Measurements from ENCODE around the gene SOX6. TPM values are rescaled to one million over a fixed set of nuclear protein-coding genes. Genes with fewer than 3 reads are reported as not detected.
A peak's percentile ranks its signal among the peaks of the same experiment; 100 is the strongest.

The SOX6 gene
- total RNA-seq, 1 donor from 2014 or later, result 8.3 TPM

GRCh38 chr11:16226245-16226644 lies 130.1 kb downstream of the SOX6 start:
- Histone ChIP-seq H3K36me3 (no peaks in the 10 kb centered on the region), H3K4me3 (no peak overlapping the region), H3K27ac (no peak overlapping the region), H3K4me1 (peaks cover 5% of the 10 kb centered on the region), H3K27me3 (no peaks in the 10 kb centered on the region), H3K9me3 (no peaks in the 10 kb centered on the region)
- no peak for TF ChIP-seq CTCF (IDR thresholded peaks at IDR 0.05)
- ATAC-seq (peak; percentile 59), DNase-seq (peak; percentile 56)
- intact Hi-C loops (cut with DNase I), result no loop called here

- Histone ChIP-seq H3K4me1 (peaks cover 5% of the 10 kb centered on the region), H3K4me3 (no peak overlapping the region), H3K27me3 (no peaks in the 10 kb centered on the region), H3K9me3 (no peaks in the 10 kb centered on the region), H3K27ac (no peak overlapping the region), H3K36me3 (no peaks in the 10 kb centered on the region)
- DNase-seq (no peak), ATAC-seq (no peak)
- intact Hi-C loops (cut with DNase I), result no loop called here
- TF ChIP-seq CTCF (IDR thresholded peaks at IDR 0.05), result no peak
Observed at GRCh38 chr11:16225623-16226022, 130.7 kb downstream of the SOX6 start.

GRCh38 chr11:16223558-16223957 lies 132.8 kb downstream of the SOX6 start:
- no peak for TF ChIP-seq CTCF (IDR thresholded peaks at IDR 0.05)
- DNase-seq (no peak), ATAC-seq (no peak)

GRCh38 chr11:16217631-16218030 lies 138.7 kb downstream of the SOX6 start:
- H3K27me3 ChIP-seq, result no peaks in the 10 kb centered on the region

More at GRCh38 chr11:16223558-16223957, 132.8 kb downstream of the SOX6 start:
- Histone ChIP-seq H3K4me1 (peaks cover 5% of the 10 kb centered on the region), H3K4me3 (no peak overlapping the region), H3K9me3 (no peaks in the 10 kb centered on the region), H3K27me3 (no peaks in the 10 kb centered on the region), H3K36me3 (no peaks in the 10 kb centered on the region), H3K27ac (no peak overlapping the region)
- intact Hi-C loops (cut with DNase I), result no loop called here

GRCh38 chr11:16216831-16217230 lies 139.5 kb downstream of the SOX6 start:
- ATAC-seq, result no peak

More at GRCh38 chr11:16217631-16218030, 138.7 kb downstream of the SOX6 start:
- no peaks in the 10 kb centered on the region for H3K4me1 ChIP-seq
- no peak for DNase-seq
- TF ChIP-seq CTCF (IDR thresholded peaks at IDR 0.05), result no peak
- no peak for ATAC-seq
- H3K27ac ChIP-seq, result no peak overlapping the region
- H3K4me3 ChIP-seq, result no peak overlapping the region
- intact Hi-C loops (cut with DNase I), result no loop called here
- no peaks in the 10 kb centered on the region for H3K36me3 ChIP-seq
- H3K9me3 ChIP-seq, result no peaks in the 10 kb centered on the region

More at GRCh38 chr11:16216831-16217230, 139.5 kb downstream of the SOX6 start:
- TF ChIP-seq CTCF (IDR thresholded peaks at IDR 0.05), result no peak
- H3K36me3 ChIP-seq, result no peaks in the 10 kb centered on the region
- intact Hi-C loops (cut with DNase I), result no loop called here
- no peaks in the 10 kb centered on the region for H3K9me3 ChIP-seq
- no peak overlapping the region for H3K4me3 ChIP-seq
- H3K4me1 ChIP-seq, result no peaks in the 10 kb centered on the region
- no peak overlapping the region for H3K27ac ChIP-seq
- H3K27me3 ChIP-seq, result no peaks in the 10 kb centered on the region
- no peak for DNase-seq
